PFSK-1 (cell line): ENCODE measurements around the gene NID1.

ENCODE experiments used
- FOXP2 ChIP-seq: optimal IDR thresholded peaks from 2 replicates; pipeline ENCODE3; 2011; ENCODE audit warnings: borderline replicate concordance, control low read depth, inconsistent platforms; ENCODE audit not compliant: insufficient read depth; ENCODE audit errors: extremely low read length, extremely low read depth
- POLR2AphosphoS5 ChIP-seq: IDR thresholded peaks from 2 replicates; pipeline ENCODE4 v1.6.1; 2012; ENCODE audit warnings: low read depth, mild to moderate bottlenecking, control low read depth, low read length, moderate library complexity
- REST ChIP-seq, 2 experiments: IDR thresholded peaks; 2 replicates each; pipeline versions ENCODE4 v1.6.1 to v1.8.0; 2011 to 2012; ENCODE audit warnings: low read depth in 2 of 2, low read length in 2 of 2, control low read depth in 1 of 2, inconsistent platforms in 1 of 2, mild to moderate bottlenecking in 1 of 2, moderate library complexity in 1 of 2; ENCODE audit not compliant: insufficient read depth in 1 of 2
- SIN3A ChIP-seq: IDR thresholded peaks from 2 replicates; pipeline ENCODE4 v1.6.1; 2012; ENCODE audit warnings: mild to moderate bottlenecking, low read length, moderate library complexity, borderline replicate concordance; ENCODE audit not compliant: insufficient read depth
- TAF1 ChIP-seq: IDR thresholded peaks from 2 replicates; pipeline ENCODE4 v1.6.1; 2012; ENCODE audit warnings: low read length, control low read depth, borderline replicate concordance; ENCODE audit not compliant: insufficient read depth

NID1 gene

GRCh38 chr1:235945775-235946570 lies 118.9 kb downstream of the NID1 start:
- TF ChIP-seq FOXP2, result no peak
- TF ChIP-seq REST (IDR thresholded peaks at IDR 0.05; ENCODE audit: insufficient read depth in 1 of 2, low read depth in 2 of 2, low read length in 2 of 2), result no peak
- no peak for TF ChIP-seq TAF1
- no peak for TF ChIP-seq SIN3A
- TF ChIP-seq POLR2AphosphoS5, result no peak

- TF ChIP-seq SIN3A (no peak), FOXP2 (no peak), REST (IDR thresholded peaks at IDR 0.05; ENCODE audit: insufficient read depth in 1 of 2, low read depth in 2 of 2, low read length in 2 of 2) (no peak), TAF1 (no peak), POLR2AphosphoS5 (no peak)
These were observed 121.2 kb downstream of the NID1 start for GRCh38 chr1:235943581-235944114.

GRCh38 chr1:235942979-235943575 lies 121.8 kb downstream of the NID1 start:
- TF ChIP-seq POLR2AphosphoS5 (no peak), TAF1 (no peak), REST (IDR thresholded peaks at IDR 0.05; ENCODE audit: insufficient read depth in 1 of 2, low read depth in 2 of 2, low read length in 2 of 2) (no peak)

GRCh38 chr1:235942625-235942934 lies 122.3 kb downstream of the NID1 start:
- TF ChIP-seq POLR2AphosphoS5 (no peak), SIN3A (no peak), TAF1 (no peak), FOXP2 (no peak)

GRCh38 chr1:235941876-235942624 lies 122.8 kb downstream of the NID1 start:
- TF ChIP-seq FOXP2, result no peak
- TF ChIP-seq POLR2AphosphoS5, result no peak
- no peak for TF ChIP-seq SIN3A
- TF ChIP-seq TAF1, result no peak
- no peak for TF ChIP-seq REST (IDR thresholded peaks at IDR 0.05; ENCODE audit: insufficient read depth in 1 of 2, low read depth in 2 of 2, low read length in 2 of 2)
